DND-41 (cell line): Measurements from ENCODE around the gene TRPM1.

Source experiments
- CTCF ChIP-seq: IDR thresholded peaks from 2 replicates; pipeline ENCODE4 v1.5.1; 2012; ENCODE audit warnings: borderline replicate concordance, low read length, moderate library complexity, mild to moderate bottlenecking; ENCODE audit not compliant: poor library complexity, severe bottlenecking; ENCODE audit errors: extremely low read depth
- EZH2 ChIP-seq: IDR thresholded peaks from 3 replicates; pipeline ENCODE4 v1.6.1; 2012; ENCODE audit warnings: borderline replicate concordance, low read depth, mild to moderate bottlenecking, moderate library complexity, low read length, inconsistent platforms; ENCODE audit not compliant: severe bottlenecking

- TF ChIP-seq CTCF = no peak
- no peak for TF ChIP-seq EZH2
Measured at GRCh38 chr15:31098491-31098917, 3.0 kb downstream of the TRPM1 start.
